HG03103 (cell line): Measurements from ENCODE around the gene TMBIM6.
"Not testable (repeated sequence)": the region's sequence is repeated elsewhere in the genome, so short reads cannot be mapped to it uniquely, and the experiment has no call there.

Experiments used
- ATAC-seq: cut with Tn5 transposase; IDR thresholded peaks from one replicate; pipeline ENCODE4 v1.9.1; 2021; ENCODE audit warnings: low read depth; ENCODE audit not compliant: unreplicated experiment

Gene TMBIM6

GRCh38 chr12:49776413-49776812 is 35.1 kb downstream of the TMBIM6 start:
- ATAC-seq, result no peak

GRCh38 chr12:49776858-49777257 is 35.5 kb downstream of the TMBIM6 start:
- ATAC-seq, result no peak

- no peak for ATAC-seq
These were observed 36.0 kb downstream of the TMBIM6 start for GRCh38 chr12:49777341-49777740.

- no peak for ATAC-seq
These were observed 36.7 kb downstream of the TMBIM6 start for GRCh38 chr12:49777800-49778748.

- no peak for ATAC-seq
These were observed 38.2 kb downstream of the TMBIM6 start for GRCh38 chr12:49779581-49779980.

GRCh38 chr12:49780914-49781313 is 39.6 kb downstream of the TMBIM6 start:
- ATAC-seq, result not testable (repeated sequence)

GRCh38 chr12:49783917-49784676 is 42.7 kb downstream of the TMBIM6 start:
- no peak for ATAC-seq

- no peak for ATAC-seq
These were observed 43.5 kb downstream of the TMBIM6 start for GRCh38 chr12:49784756-49785409.

GRCh38 chr12:49787672-49788071 is 46.3 kb downstream of the TMBIM6 start:
- ATAC-seq, result no peak

GRCh38 chr12:49789992-49790391 is 48.6 kb downstream of the TMBIM6 start:
- ATAC-seq, result no peak

GRCh38 chr12:49790741-49791555 is 49.6 kb downstream of the TMBIM6 start:
- ATAC-seq, result no peak

GRCh38 chr12:49791700-49792099 is 50.3 kb downstream of the TMBIM6 start:
- ATAC-seq, result no peak

- ATAC-seq, result no peak
These were observed 51.0 kb downstream of the TMBIM6 start for GRCh38 chr12:49792181-49792970.

GRCh38 chr12:49792976-49793580 is 51.7 kb downstream of the TMBIM6 start:
- ATAC-seq, result no peak

GRCh38 chr12:49793620-49794019 is 52.3 kb downstream of the TMBIM6 start:
- ATAC-seq, result no peak

GRCh38 chr12:49794021-49794420 is 52.7 kb downstream of the TMBIM6 start:
- no peak for ATAC-seq

- ATAC-seq, result no peak
These were observed 53.7 kb downstream of the TMBIM6 start for GRCh38 chr12:49794811-49795653.

GRCh38 chr12:49795654-49796105 is 54.3 kb downstream of the TMBIM6 start:
- no peak for ATAC-seq
